HG03457 (cell line): ENCODE data around the gene PRELP.

ENCODE experiments used
- ATAC-seq: cut with Tn5 transposase; IDR thresholded peaks from one replicate; pipeline ENCODE4 v1.9.1; 2021; ENCODE audit warnings: moderate number of reproducible peaks; ENCODE audit not compliant: unreplicated experiment

PRELP gene

DNA sequence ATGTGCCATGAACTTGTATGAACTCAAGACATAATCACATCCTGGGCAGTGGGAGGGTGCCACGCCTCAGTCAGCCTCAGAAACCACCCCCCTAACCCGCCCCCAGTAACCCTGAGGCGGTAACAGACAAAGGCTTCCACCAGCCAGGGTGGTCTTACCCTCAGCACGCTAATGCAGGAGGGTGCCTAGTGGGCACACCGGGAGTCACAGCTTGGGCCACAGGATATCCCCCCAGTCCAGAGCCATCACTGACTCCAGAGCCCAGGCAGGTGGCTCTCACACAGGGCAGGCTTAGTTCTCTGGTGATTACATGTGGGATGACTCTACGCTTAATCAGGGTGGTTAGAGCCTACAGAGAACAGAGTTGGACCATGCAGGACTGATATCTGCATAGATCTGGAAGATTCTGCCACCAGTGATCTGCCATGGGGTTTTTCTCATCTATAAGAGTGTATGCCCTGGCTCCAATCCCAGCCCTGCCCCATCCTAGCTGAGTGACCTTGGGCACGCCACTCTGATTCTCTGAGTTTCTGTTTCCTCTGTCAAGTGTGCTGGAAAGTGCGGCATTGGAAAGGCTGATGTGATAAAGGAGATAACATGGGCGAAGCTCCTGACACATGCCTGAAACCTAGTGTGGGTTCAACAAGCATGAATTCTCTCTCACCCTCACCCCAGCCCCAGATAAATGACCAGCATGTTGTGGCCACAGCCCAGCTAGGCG is 45.6 kb downstream of the PRELP start:
- ATAC-seq: no peak

DNA sequence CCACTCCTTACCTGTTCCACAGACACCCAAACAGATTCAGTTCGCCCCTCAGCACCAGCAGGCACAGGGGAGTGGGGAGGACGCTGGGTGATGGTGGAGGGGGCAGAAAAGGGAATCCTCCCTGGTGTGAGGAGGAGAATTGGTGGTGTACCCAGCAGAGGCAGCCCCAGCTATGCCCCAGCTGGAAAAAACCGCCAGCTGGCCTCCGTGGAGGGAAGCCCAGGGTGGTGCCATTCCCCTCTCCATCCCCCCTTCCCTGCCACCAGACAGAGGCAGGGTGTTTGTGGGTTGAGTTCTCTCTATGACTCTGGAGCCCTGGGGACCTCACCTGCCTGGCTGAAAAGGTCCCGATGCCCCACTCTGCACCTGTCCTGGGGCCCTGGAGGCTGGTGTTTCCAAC is 46.2 kb downstream of the PRELP start:
- ATAC-seq: no peak

DNA sequence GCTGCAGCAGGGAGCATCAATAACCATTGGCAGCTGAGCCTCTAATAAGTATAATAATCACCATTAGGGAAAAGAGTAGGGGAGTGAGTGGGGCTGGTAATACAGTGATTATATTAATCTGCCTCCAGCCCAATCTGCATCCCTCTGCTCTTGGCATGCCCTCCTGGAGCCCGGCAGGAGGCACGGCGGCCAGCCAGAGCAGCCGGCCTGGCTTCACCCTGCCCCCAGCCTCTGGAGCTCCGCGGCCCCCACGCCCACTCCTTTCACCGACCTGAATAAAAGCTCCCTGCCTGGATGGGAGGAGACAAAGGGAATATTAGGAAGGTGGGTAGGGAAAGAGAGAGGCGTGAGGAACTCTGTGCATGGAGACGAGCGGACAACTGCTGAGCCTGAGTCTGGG is 46.6 kb downstream of the PRELP start:
- no peak for ATAC-seq

DNA sequence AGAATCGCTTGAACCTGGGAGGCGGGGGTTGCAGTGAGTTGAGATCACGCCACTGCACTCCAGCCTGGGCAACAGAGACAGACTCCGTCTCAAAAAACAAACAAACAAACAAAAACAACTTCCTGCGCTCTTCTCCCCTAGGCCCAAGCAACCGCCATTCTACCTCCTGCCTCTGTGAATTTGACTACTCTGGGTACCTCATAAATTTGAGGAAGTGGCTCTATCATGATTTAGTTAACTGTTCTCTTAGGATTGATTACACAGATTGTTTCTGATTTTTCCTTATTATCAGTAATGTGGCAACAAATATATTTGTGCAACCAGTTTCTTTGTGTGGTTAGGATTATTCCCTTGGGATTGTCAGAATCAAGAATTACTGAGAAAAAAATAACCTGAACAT is 48.1 kb downstream of the PRELP start:
- ATAC-seq: no peak

DNA sequence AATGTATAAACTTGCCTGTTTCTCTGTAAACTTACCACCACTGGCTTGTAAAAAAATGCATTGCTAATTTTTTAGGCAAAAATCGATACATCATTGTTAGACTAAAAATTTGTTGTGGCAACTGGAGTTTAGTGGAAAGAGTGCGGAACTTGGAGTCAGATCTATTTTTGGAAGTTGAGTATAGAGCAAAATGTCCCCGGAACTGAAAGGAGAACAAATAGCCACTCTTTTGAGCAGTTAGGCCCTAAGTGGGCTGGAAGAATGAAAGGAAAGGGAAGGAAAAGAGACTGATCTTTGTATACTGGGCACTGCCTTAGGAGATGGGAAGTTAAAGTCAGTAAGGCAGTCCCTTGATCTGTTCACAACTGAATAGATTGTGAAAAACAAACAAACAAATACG is 48.5 kb downstream of the PRELP start:
- no peak for ATAC-seq

DNA sequence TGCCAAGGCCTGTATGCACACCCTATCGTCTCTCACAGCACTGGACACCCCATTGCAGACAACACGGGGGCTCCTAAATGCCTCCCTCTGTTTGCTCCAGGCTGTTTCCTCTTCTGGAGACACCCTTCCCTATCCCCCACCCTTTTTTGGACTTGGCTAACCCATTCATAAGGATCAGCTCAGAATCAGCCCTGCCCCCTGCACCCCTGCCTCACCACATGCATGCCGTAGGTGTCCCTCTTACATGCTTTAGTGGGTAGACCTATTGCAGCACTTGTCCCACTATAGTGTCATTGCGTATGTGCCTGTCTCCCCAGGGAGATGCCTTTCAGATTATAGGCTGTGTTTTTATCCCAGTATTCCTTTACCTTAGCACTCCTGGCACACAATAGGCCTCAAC is 49.2 kb downstream of the PRELP start:
- no peak for ATAC-seq

DNA sequence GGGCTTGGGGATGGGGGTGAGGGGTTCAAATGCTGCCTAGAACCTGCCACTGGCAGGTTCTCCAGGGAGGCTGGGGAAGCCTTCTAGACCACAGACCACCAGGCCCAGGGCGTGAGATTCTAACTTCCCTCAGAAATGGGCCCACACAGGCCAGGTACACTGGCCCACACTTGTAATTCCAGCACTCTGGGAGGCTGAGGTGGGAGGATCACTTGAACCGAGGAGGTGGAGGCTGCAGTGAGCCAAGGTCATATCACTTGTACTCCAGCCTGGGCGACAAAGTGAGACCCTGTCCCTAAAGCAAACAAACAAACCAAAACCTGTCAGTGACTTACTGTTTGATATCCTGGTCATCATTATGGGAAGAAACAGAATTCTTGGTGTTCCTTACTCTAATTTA is 50.1 kb downstream of the PRELP start:
- no peak for ATAC-seq

DNA sequence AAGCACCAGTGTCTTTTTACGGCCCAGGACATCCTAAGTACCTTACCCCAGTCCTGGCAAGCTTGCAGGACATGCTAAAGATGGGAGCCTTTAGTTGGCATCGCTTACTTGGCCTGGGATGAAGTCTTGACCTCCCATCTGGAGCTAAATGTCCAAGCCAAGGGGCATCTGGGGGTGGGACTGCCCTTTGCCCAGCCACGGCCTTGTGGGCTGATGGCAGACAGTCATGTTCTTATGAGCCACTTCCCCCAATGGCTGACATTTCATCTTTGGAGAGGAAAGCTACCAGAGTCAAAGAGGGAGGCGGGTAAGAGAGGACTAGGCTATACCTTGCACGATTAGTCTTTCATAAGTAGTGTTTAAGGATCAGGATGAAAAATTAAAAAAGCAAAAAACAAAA is 50.5 kb downstream of the PRELP start:
- ATAC-seq: no peak

DNA sequence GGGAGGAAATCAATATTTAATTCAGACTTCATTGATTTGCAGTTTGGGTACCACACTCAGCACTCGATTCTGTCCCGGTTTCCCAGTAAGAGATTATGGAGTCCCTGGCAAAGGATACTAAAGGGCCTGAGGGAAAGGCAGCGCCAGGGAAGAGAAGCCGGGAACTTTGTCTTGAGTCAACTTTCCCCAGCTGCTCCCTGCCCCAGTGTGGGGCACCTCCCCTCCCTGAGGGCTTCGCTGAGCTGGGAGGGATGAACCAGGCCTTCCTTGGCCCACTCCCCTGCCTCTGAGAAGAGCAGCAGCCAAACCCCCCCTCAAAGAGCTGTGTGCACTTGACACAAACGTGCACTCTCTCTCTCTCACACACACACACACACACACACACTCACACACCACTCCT is 51.0 kb downstream of the PRELP start:
- no peak for ATAC-seq

DNA sequence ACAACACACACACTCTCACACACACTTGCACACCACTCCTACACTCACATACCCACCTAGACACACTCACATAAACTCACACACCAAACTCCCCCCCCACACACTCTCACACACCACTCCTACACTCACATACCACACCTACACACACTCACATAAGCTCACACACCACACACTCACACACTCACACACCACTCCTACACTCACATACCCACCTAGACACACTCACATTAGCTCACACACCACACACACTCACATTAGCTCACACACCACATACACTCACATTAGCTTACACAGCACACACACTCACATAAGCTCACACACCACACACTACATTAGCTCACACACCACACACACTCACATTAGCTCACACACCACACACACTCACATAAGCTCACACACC is 51.4 kb downstream of the PRELP start:
- no peak for ATAC-seq

DNA sequence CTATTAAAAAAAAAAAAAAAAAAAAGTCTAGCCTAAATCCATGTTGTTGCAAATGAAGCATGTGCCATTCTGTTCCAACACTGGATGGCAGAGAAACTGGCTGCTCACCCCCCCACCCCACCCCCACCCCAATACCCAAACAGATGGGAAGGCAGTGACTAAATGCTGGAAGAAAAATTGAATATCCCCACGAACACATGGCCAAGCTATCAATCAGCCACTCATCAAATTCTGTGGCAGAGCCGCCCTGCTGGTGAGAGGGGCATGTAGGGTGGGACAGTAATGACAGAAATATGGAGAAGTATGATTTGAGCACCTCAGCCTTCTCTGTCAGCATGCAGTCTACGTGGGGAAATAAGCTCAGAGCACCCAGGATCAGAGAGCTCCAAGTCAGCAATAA is 52.5 kb downstream of the PRELP start:
- no peak for ATAC-seq

DNA sequence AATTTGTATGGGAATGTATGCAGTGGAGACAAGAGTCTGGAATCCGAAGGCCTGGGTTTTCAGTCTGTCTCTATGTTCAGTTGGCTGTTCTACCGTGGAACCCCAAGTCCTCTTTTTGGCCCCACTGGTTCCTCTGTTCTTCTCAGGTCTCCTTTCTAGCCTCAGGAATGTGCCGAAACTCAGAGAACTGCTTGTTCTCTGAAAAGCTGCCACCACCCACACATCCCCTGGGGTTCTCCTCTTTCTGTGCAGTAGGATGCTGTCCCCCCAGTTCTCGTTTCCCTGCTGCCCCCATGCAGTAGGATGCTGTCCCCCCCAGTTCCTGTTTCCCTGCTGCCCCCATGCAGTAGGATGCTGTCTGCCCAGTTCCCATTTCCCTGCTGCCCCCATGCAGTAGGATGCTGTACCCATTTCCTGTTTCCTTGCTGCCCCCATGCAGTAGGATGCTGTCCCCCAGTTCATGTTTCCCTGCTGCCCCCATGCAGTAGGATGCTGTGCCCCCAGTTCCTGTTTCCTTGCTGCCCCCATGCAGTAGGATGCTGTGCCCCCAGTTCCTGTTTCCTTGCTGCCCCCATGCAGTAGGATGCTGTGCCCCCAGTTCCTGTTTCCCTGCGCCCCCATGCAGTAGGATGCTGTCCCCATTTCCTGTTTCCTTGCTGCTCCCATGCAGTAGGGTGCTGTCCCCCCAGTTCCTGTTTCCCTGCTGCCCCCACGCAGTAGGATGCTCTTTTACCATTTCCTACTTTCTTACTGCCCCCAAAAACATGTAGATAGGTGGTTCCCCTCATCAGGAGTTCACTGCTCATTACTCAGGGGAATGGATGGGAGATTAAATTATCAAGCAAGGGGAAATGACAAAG is 53.6 kb downstream of the PRELP start:
- ATAC-seq: no peak

DNA sequence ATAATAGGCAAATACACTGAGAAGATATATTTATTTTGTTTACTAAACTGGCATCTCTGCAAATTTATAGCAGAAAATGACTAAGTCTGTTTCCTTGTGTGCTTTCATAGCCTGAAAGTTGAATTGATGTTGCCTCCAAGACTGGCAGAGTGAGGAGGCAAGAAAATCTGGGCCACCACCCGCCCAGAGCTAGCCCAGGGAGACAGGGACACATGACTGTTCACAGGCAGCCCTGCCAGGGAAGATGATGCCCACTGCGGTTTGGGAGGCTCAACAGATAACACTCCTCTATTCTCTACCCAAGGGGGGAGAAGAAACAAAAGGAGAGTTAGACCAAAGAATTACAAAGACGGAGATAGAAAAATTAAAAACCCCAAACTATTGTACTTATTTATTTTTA is 55.5 kb downstream of the PRELP start:
- no peak for ATAC-seq

DNA sequence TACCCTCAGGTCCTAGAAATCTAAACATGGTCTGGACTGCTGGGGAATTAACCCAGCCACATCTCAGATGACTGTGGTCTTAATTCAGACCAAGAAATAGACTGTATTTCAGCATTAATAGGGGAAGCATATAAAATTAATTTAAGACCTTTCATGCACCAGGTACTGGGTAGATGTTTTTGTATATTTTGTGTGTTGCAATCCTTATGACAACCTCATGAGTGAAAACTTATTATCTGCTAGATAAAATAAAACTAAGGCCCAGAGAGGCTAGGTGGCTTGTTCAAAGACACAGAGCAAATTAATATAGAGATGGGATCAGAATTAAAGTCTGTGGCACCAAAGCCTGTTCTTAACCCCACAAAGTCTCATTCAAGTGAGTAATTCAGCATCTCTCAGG is 58.4 kb downstream of the PRELP start:
- ATAC-seq: no peak

DNA sequence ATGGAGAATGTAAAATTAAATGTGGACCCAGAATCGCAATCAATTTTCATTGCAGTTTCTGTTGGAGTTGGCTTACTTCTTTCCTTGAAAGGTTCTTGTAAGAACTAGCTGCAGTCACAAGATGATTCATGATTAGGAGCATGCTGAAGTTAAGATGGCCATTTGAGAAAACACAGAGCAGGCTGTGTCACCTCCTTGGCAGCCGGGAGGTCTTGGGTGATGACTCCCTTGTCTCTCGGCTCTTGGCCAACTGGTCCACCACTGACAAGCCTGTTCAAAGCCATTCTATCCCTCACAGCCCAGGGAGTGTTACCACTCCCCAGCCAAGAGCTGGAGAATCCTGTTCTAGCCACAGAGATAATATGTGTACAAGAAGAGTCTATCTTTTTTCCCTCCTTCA is 58.9 kb downstream of the PRELP start:
- no peak for ATAC-seq

DNA sequence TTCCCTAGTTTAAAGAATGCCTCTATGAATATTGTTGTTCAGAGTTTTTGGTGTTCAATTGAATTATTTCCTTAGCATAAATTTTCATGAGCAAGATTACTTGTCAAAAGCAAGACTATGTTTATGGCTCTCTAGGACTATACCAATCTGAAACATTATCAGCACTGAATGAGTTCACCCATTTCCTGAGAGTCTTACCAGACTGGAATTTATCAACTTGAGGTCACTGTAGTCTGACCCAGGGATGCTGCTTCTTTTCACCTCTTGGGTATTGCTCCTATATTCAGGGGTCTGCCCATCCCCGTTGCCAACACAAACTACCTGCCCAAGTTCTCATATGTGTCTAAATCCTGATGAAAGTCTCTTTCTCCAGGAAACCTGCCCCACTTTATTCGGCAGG is 61.0 kb downstream of the PRELP start:
- no peak for ATAC-seq

DNA sequence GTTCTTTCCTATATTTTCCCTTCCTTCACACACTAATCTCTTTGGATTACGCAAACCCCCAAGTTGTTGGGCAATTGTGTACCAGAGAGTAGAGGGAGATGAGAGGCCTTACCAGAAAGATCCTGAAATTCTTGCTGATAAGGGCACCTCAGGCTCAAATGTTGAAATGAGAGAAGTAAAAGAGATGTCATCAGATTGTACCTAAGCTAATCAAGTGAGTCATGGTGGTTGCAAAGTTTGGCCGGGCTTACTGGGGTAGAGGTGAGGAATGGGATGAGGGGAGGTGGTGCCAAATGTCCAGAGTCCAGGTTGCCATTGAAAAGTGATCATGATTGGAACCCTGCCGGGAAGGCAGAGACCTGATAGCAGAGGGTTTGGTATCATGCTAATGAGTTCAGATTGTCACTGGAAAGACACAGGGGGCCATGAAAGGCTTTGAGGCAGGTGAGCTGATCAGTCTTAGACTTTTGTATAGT is 61.4 kb downstream of the PRELP start:
- ATAC-seq: no peak

DNA sequence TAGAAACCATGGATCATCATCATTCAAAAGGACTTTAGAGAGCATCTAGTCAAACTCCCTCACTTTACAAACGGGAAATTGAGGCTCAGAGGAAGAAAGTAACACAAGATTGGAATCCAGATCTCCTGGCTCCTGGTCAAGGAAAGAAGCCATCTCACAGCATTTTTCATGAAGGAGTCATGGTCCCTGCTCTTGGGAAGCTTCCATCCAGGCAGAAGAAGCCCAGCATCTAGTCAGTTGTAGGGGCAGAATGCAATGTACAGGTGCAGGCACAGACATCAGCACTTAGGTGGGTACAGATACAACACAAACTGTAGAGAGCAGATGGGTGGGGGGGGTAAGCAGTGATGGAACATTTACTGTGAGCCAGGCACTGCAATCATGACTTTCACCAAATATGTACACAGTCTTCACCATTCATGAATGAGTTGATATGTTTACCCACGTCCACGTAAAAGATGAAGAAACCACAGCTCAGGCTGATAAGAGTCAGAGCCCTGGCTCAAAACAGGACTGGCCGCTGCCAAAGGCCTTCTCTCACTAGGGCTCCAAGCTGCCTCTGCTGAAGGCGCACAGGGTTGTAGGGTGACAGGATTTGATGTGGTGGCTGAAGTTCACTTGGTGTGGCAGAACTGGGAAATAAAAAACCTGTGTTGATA is 62.3 kb downstream of the PRELP start:
- ATAC-seq: no peak

DNA sequence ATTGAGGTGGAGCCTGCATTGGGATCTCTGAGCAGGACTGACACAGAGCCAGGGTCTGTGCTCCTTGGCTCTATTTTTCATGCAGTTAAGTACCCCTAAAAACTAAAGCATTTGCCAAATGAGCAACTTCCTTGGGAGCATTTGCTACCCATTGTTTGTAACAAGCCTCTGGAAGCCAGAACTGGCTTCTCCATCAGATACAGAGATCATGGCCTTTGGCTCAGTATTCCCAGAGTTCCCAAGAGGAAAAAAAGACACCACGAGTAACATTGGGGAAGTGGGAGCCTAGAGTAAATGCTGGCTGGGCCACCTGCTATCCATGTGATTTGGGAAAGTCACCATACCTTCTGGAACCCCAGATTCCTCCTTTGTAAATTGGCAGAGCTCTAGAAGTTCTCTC is 63.1 kb downstream of the PRELP start:
- no peak for ATAC-seq

DNA sequence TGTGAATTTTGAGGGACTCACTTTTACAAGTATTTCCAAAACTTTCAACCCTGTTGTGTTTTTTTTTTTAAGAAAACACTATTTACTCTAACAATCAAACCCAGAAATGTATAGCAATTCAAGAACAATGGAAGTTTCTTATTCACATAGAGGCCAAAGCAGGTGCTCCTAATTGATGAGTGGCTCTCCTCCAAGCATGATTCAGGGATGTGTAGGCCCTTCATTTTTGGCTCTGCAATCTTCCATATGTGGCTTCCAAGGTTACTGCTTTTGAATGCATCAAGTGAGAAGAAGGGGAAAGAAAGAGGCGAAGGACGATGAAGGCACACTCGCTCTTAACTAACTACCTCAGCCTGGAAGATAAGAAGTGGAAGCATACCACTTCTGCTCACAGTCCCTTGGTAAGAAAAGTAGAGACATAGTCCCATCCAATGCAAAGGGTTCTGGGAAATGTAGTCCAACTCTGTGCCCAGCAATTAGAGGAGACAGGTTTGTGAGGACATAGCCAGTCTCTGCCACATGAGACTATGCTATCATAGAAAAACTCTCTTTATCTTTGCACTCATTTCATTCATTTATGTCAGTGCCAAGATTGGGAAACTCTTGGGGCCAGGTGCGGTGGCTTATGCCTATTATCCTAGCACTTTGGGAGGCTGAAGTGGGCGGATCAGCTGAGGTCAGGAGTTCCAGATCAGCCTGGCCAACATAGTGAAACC is 64.4 kb downstream of the PRELP start:
- ATAC-seq: no peak
